Keratinocyte (primary cell): ENCODE measurements around the gene EGFL8. TPM values are rescaled to one million over a fixed set of nuclear protein-coding genes. Genes with fewer than 3 reads are reported as not detected.
"Not testable (repeated sequence)": the region's sequence is repeated elsewhere in the genome, so short reads cannot be mapped to it uniquely, and the experiment has no call there.

ENCODE experiments used
- DNase-seq: peaks from one replicate; pipeline ENCODE4 v3.0.0-alpha.2; 2011; ENCODE audit warnings: low read depth, missing footprints, low spot score
- FAIRE-seq: peaks from 2 replicates; lab custom pipeline; 2011; peaks lifted over from hg19 to GRCh38; lab: Jason Lieb, UNC
- H2AFZ ChIP-seq: 2 replicates; pipeline ENCODE4 v1.6.0; 2012; ENCODE audit warnings: low read length, control low read depth, inconsistent platforms; ENCODE audit not compliant: control insufficient read depth
- H3K27ac ChIP-seq: 2 replicates; pipeline ENCODE4 v1.5.1; 2011; ENCODE audit warnings: low read length; ENCODE audit not compliant: control insufficient read depth, insufficient read depth
- H3K27me3 ChIP-seq: 3 replicates; pipeline ENCODE4 v1.6.0; 2011; ENCODE audit warnings: low read length; ENCODE audit not compliant: control insufficient read depth, insufficient read depth; ENCODE audit errors: extremely low read depth
- H3K36me3 ChIP-seq, 2 experiments: 2 replicates in 1 of 2; 3 replicates in 1 of 2; pipeline ENCODE4 v1.5.1; 2011; ENCODE audit warnings: low read length in 2 of 2, mild to moderate bottlenecking in 1 of 2; ENCODE audit not compliant: control insufficient read depth in 2 of 2, insufficient read depth in 2 of 2; ENCODE audit errors: extremely low read depth in 1 of 2
- H3K4me1 ChIP-seq: 3 replicates; pipeline ENCODE4 v1.5.1; 2011; ENCODE audit warnings: low read length; ENCODE audit not compliant: control insufficient read depth, insufficient read depth; ENCODE audit errors: extremely low read depth
- H3K4me2 ChIP-seq: 3 replicates; pipeline ENCODE4 v1.6.0; 2011; ENCODE audit warnings: low read depth, low read length; ENCODE audit not compliant: control insufficient read depth, insufficient read depth; ENCODE audit errors: extremely low read depth
- H3K4me3 ChIP-seq, 3 experiments: fragments of 200-600 bp in 1 of 3; sonication (generic) in 1 of 3; 2 replicates in 2 of 3; 3 replicates in 1 of 3; pipeline ENCODE4 v1.5.1; 2011 to 2016; ENCODE audit warnings: low read length in 3 of 3, mild to moderate bottlenecking in 3 of 3, control low read depth in 2 of 3, inconsistent platforms in 1 of 3, low read depth in 1 of 3, mixed read lengths in 1 of 3, mixed run types in 1 of 3, moderate library complexity in 1 of 3; ENCODE audit not compliant: control insufficient read depth in 2 of 3, insufficient read depth in 2 of 3; ENCODE audit errors: extremely low read depth in 1 of 3
- H3K79me2 ChIP-seq: 2 replicates; pipeline ENCODE4 v1.6.0; 2012; ENCODE audit warnings: low read length; ENCODE audit not compliant: control insufficient read depth, insufficient read depth
- H3K9ac ChIP-seq: 3 replicates; pipeline ENCODE4 v1.6.0; 2011; ENCODE audit warnings: low read length; ENCODE audit not compliant: control insufficient read depth, insufficient read depth; ENCODE audit errors: extremely low read depth
- H3K9me1 ChIP-seq: 3 replicates; pipeline ENCODE4 v1.6.0; 2011; ENCODE audit warnings: low read length; ENCODE audit not compliant: control insufficient read depth, insufficient read depth; ENCODE audit errors: extremely low read depth
- H3K9me3 ChIP-seq: 2 replicates; pipeline ENCODE4 v1.5.1; 2012; ENCODE audit warnings: low read depth, low read length; ENCODE audit not compliant: control insufficient read depth
- H4K20me1 ChIP-seq: 3 replicates; pipeline ENCODE4 v1.6.0; 2011; ENCODE audit warnings: low read length; ENCODE audit not compliant: control insufficient read depth, insufficient read depth; ENCODE audit errors: extremely low read depth
- CTCF ChIP-seq, 3 experiments: IDR thresholded peaks in 1 of 3; conservative IDR thresholded peaks in 1 of 3; optimal IDR thresholded peaks in 1 of 3; 2 replicates in 2 of 3; 3 replicates in 1 of 3; pipeline versions ENCODE3 to v1.5.1; 2011; ENCODE audit warnings: low read length in 3 of 3, mild to moderate bottlenecking in 3 of 3, moderate library complexity in 2 of 3, control low read depth in 1 of 3, inconsistent platforms in 1 of 3; ENCODE audit not compliant: insufficient read depth in 2 of 3; ENCODE audit errors: extremely low read depth in 1 of 3
- EZH2 ChIP-seq: IDR thresholded peaks from one replicate; pipeline ENCODE4 v1.6.1; 2012; ENCODE audit warnings: inconsistent platforms, mild to moderate bottlenecking, low read length, moderate library complexity
- dilution Hi-C: fragments of 300-500 bp; cut with MboI; formaldehyde crosslinking; loops from one replicate; pipeline ENCODE4 v1.7.0; 2020; ENCODE audit warnings: low sequenced_read_pairs; ENCODE audit not compliant: extremely low pct_ligation_motif_present
- polyA plus RNA-seq, 5 experiments: library from polyadenylated mRNA; depleted of rRNA in 3 of 5; stranded (reverse) in 3 of 5; stranded (forward) in 1 of 5; unstranded in 1 of 5; fragments of >200 nt; gene quantifications; 1 replicate in 1 of 5; 2 replicates in 3 of 5; 3 replicates in 1 of 5; pipeline versions ENCODE4 v1.2.1 to v1.2.3, GENCODE V29; 2011 to 2012; ENCODE audit warnings: missing spikeins in 2 of 5, low read depth in 1 of 5, low replicate concordance in 1 of 5

The EGFL8 gene
- polyA plus RNA-seq, 1 donor (not counting 4 experiments of a cell fraction or from before 2014, with no cell fraction given), result 3.7 TPM

DNA sequence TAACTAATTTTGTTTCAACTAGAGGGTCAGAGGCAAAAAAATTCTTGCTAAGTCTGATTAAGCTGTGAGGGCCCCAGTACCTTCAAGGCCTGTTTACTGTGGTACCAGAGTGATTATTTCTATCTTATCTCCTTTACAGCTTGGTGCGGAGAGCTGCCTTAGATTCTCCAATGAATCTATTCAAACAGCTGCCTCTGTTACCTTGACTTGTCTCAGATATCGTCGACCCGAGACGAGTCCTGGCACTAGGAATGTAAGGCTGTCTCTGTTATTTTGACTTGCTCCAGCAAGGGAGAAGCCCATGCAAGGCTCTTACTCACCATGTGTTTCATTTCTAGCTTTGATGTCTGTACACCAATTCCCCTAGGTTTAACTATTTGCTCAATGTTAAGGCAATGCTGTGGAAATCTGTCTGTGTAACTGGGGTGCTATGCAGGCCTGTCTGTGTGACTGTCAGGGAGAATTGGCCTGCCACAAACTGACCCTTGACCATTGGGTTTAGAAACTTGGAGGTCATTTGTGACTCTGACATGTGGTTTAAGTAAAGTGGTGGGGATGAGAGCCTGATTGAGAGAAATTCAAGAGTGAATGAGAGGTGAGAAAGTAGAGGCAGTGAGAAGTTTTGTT lies 23.9 kb upstream of the EGFL8 start:
- DNase-seq (no peak), FAIRE-seq (no peak)
- H3K4me1 ChIP-seq, result no peaks in the 10 kb centered on the region
- TF ChIP-seq CTCF (optimal IDR thresholded peaks at IDR 0.05 in 1 of 3, IDR thresholded peaks at IDR 0.05 in 1 of 3, conservative IDR thresholded peaks at IDR 0.05 in 1 of 3; ENCODE audit: extremely low read depth in 1 of 3, insufficient read depth in 2 of 3, low read length in 3 of 3) (no peak), EZH2 (no peak)
- no peaks in the 10 kb centered on the region for H3K36me3 ChIP-seq
- H3K79me2 ChIP-seq, result no peaks in the 10 kb centered on the region
- no peaks in the 10 kb centered on the region for H3K9me1 ChIP-seq
- H3K9me3 ChIP-seq, result no peaks in the 10 kb centered on the region
- H3K27ac ChIP-seq, result no peak overlapping the region
- no peak overlapping the region for H3K4me2 ChIP-seq
- H3K4me3 ChIP-seq, result no peak overlapping the region
- H3K9ac ChIP-seq, result no peak overlapping the region
- no peak overlapping the region for H2AFZ ChIP-seq
- no peaks in the 10 kb centered on the region for H3K27me3 ChIP-seq
- dilution Hi-C loops, result no loop called here
- no peaks in the 10 kb centered on the region for H4K20me1 ChIP-seq

GRCh38 chr6:32144238-32144637 lies 20.2 kb upstream of the EGFL8 start:
- DNase-seq, FAIRE-seq, H3K9ac ChIP-seq, H4K20me1 ChIP-seq, H3K79me2 ChIP-seq, H3K4me3 ChIP-seq, dilution Hi-C loops, H3K4me1 ChIP-seq, H3K36me3 ChIP-seq, H3K27ac ChIP-seq, H2AFZ ChIP-seq, H3K9me1 ChIP-seq, H3K27me3 ChIP-seq, H3K9me3 ChIP-seq, H3K4me2 ChIP-seq: not testable (repeated sequence)

- Histone ChIP-seq H3K79me2 (no peaks in the 10 kb centered on the region), H3K36me3 (no peaks in the 10 kb centered on the region), H3K9me1 (no peaks in the 10 kb centered on the region), H3K9me3 (no peaks in the 10 kb centered on the region), H3K27me3 (peaks cover 4% of the 10 kb centered on the region), H3K9ac (no peak overlapping the region), H3K4me2 (no peak overlapping the region), H3K4me1 (no peaks in the 10 kb centered on the region), H3K27ac (no peak overlapping the region), H2AFZ (no peak overlapping the region), H3K4me3 (no peak overlapping the region), H4K20me1 (no peaks in the 10 kb centered on the region)
- no peak for TF ChIP-seq CTCF (optimal IDR thresholded peaks at IDR 0.05 in 1 of 3, IDR thresholded peaks at IDR 0.05 in 1 of 3, conservative IDR thresholded peaks at IDR 0.05 in 1 of 3; ENCODE audit: extremely low read depth in 1 of 3, insufficient read depth in 2 of 3, low read length in 3 of 3)
- no peak for TF ChIP-seq EZH2
- DNase-seq (no peak), FAIRE-seq (no peak)
- dilution Hi-C loops, result no loop called here
These were observed 18.1 kb upstream of the EGFL8 start for GRCh38 chr6:32146287-32146686.
